Fibroblast of lung (primary cell): ENCODE measurements around the gene PLEKHA7. TPM values are rescaled to one million over a fixed set of nuclear protein-coding genes. Genes with fewer than 3 reads are reported as not detected.

Experiments used
- DNase-seq, 2 donors: peaks; one replicate each; pipeline versions ENCODE4 v3.0.0 to v3.0.0-alpha.2; 2010; ENCODE audit warnings: low read depth in 2 of 2
- H2AFZ ChIP-seq: 2 replicates; pipeline ENCODE4 v1.5.1; 2012; ENCODE audit warnings: low read length, control low read depth, inconsistent platforms
- H3K27ac ChIP-seq: 2 replicates; pipeline ENCODE4 v1.5.1; 2011; ENCODE audit warnings: low read length, control low read depth; ENCODE audit not compliant: insufficient read depth
- H3K27me3 ChIP-seq: 2 replicates; pipeline ENCODE4 v1.5.1; 2011; ENCODE audit warnings: mild to moderate bottlenecking, low read length; ENCODE audit not compliant: control insufficient read depth, insufficient read depth
- H3K36me3 ChIP-seq: 2 replicates; pipeline ENCODE4 v1.5.1; 2011; ENCODE audit warnings: low read length; ENCODE audit not compliant: control insufficient read depth, insufficient read depth
- H3K4me1 ChIP-seq: 2 replicates; pipeline ENCODE4 v1.5.1; 2011; ENCODE audit warnings: low read length; ENCODE audit not compliant: control insufficient read depth, insufficient read depth; ENCODE audit errors: extremely low read depth
- H3K4me2 ChIP-seq: 2 replicates; pipeline ENCODE4 v1.5.1; 2011; ENCODE audit warnings: low read length, control low read depth; ENCODE audit not compliant: insufficient read depth; ENCODE audit errors: extremely low read depth
- H3K4me3 ChIP-seq, 4 experiments: fragments of 200-600 bp in 1 of 4; sonication (generic) in 1 of 4; replicated peaks in 1 of 4; 2 replicates each; pipeline ENCODE4 v1.5.1; 2011 to 2016; ENCODE audit warnings: low read length in 4 of 4, low read depth in 3 of 4, mild to moderate bottlenecking in 3 of 4, control low read depth in 2 of 4, inconsistent platforms in 1 of 4, mixed read lengths in 1 of 4; ENCODE audit not compliant: insufficient read depth in 1 of 4; ENCODE audit errors: control extremely low read depth in 1 of 4
- H3K79me2 ChIP-seq: 2 replicates; pipeline ENCODE4 v1.5.1; 2012; ENCODE audit warnings: mild to moderate bottlenecking, low read length, inconsistent platforms; ENCODE audit not compliant: control insufficient read depth, insufficient read depth
- H3K9ac ChIP-seq: 2 replicates; pipeline ENCODE4 v1.5.1; 2011; ENCODE audit warnings: mild to moderate bottlenecking, low read length, control low read depth; ENCODE audit not compliant: insufficient read depth
- H3K9me3 ChIP-seq: 2 replicates; pipeline ENCODE4 v1.5.1; 2012; ENCODE audit warnings: low read depth, low read length; ENCODE audit not compliant: control insufficient read depth, insufficient read depth
- H4K20me1 ChIP-seq: 2 replicates; pipeline ENCODE4 v1.5.1; 2011; ENCODE audit warnings: low read length; ENCODE audit not compliant: control insufficient read depth, insufficient read depth; ENCODE audit errors: extremely low read depth
- CTCF ChIP-seq, 2 donors: IDR thresholded peaks in 1 of 2; conservative IDR thresholded peaks in 1 of 2; 1 replicate in 1 of 2; 2 replicates in 1 of 2; pipeline ENCODE4 v1.5.1; 2011 to 2012; ENCODE audit warnings: low read length in 2 of 2, control low read depth in 1 of 2, inconsistent platforms in 1 of 2, low read depth in 1 of 2, mild to moderate bottlenecking in 1 of 2
- EZH2 ChIP-seq: IDR thresholded peaks from 2 replicates; pipeline ENCODE4 v1.5.1; 2012; ENCODE audit warnings: low read length, control low read depth, mild to moderate bottlenecking; ENCODE audit errors: missing control alignments
- polyA plus RNA-seq, 2 donors: library from polyadenylated mRNA; depleted of rRNA in 1 of 2; stranded (reverse) in 1 of 2; unstranded in 1 of 2; fragments of >200 nt; gene quantifications; 2 replicates each; pipeline ENCODE4 v1.2.1, GENCODE V29; 2011 to 2012; ENCODE audit warnings: missing spikeins in 1 of 2
- total RNA-seq: library from RNA; depleted of rRNA; stranded (reverse); fragments of >200 nt; gene quantifications from 2 replicates; pipeline ENCODE4 v1.2.1, GENCODE V29; 2014

The PLEKHA7 gene
- total and polyA plus RNA-seq, 2 donors (not counting 1 experiment from before 2014, with no cell fraction given) = 0.11 to 0.17 TPM

- H3K79me2 ChIP-seq = no peaks in the 10 kb centered on the region
- no peak overlapping the region for H3K4me2 ChIP-seq
- H3K27ac ChIP-seq = no peak overlapping the region
- no peak for DNase-seq
- H3K27me3 ChIP-seq = peaks cover 4% of the 10 kb centered on the region
- H3K4me3 ChIP-seq = no peak overlapping the region
- no peaks in the 10 kb centered on the region for H3K4me1 ChIP-seq
- H2AFZ ChIP-seq = no peak overlapping the region
- H4K20me1 ChIP-seq = no peaks in the 10 kb centered on the region
- H3K9ac ChIP-seq = no peak overlapping the region
- no peaks in the 10 kb centered on the region for H3K36me3 ChIP-seq
- TF ChIP-seq CTCF (conservative IDR thresholded peaks at IDR 0.05 in 1 of 2, IDR thresholded peaks at IDR 0.05 in 1 of 2; ENCODE audit: low read depth in 1 of 2, low read length in 2 of 2) = no peak
- no peak for TF ChIP-seq EZH2
- H3K9me3 ChIP-seq = no peaks in the 10 kb centered on the region
These were observed 246.3 kb downstream of the PLEKHA7 start for GRCh38 chr11:16767957-16768356.

- no peak for TF ChIP-seq EZH2
- no peak for TF ChIP-seq CTCF (conservative IDR thresholded peaks at IDR 0.05 in 1 of 2, IDR thresholded peaks at IDR 0.05 in 1 of 2; ENCODE audit: low read depth in 1 of 2, low read length in 2 of 2)
- no peaks in the 10 kb centered on the region for H4K20me1 ChIP-seq
- H3K79me2 ChIP-seq = no peaks in the 10 kb centered on the region
- H3K4me3 ChIP-seq = no peak overlapping the region
- H3K9me3 ChIP-seq = no peaks in the 10 kb centered on the region
- peaks cover 3% of the 10 kb centered on the region for H3K27me3 ChIP-seq
- no peaks in the 10 kb centered on the region for H3K36me3 ChIP-seq
- H3K27ac ChIP-seq = no peak overlapping the region
- no peaks in the 10 kb centered on the region for H3K4me1 ChIP-seq
- H3K9ac ChIP-seq = no peak overlapping the region
- H2AFZ ChIP-seq = no peak overlapping the region
- DNase-seq = no peak
- H3K4me2 ChIP-seq = no peak overlapping the region
These were observed 247.1 kb downstream of the PLEKHA7 start for GRCh38 chr11:16767137-16767536.

- DNase-seq = no peak
- no peaks in the 10 kb centered on the region for H4K20me1 ChIP-seq
- H3K36me3 ChIP-seq = no peaks in the 10 kb centered on the region
- H3K9ac ChIP-seq = no peak overlapping the region
- H2AFZ ChIP-seq = no peak overlapping the region
- H3K4me1 ChIP-seq = no peaks in the 10 kb centered on the region
- TF ChIP-seq CTCF (conservative IDR thresholded peaks at IDR 0.05 in 1 of 2, IDR thresholded peaks at IDR 0.05 in 1 of 2; ENCODE audit: low read depth in 1 of 2, low read length in 2 of 2) = no peak
- TF ChIP-seq EZH2 = no peak
- no peaks in the 10 kb centered on the region for H3K79me2 ChIP-seq
- H3K27me3 ChIP-seq = peaks cover 3% of the 10 kb centered on the region
- H3K27ac ChIP-seq = no peak overlapping the region
- H3K9me3 ChIP-seq = no peaks in the 10 kb centered on the region
- no peak overlapping the region for H3K4me2 ChIP-seq
- H3K4me3 ChIP-seq = no peak overlapping the region
These were observed 249.3 kb downstream of the PLEKHA7 start for GRCh38 chr11:16764888-16765287.
